ENCODE measurements around the gene APMAP. TPM values are rescaled to one million over a fixed set of nuclear protein-coding genes. Genes with fewer than 3 reads are reported as not detected.

The APMAP gene
- total and polyA plus RNA-seq, 2 of the 13 experiments (the other 11 are each of a cell fraction or from before 2014, with no cell fraction given), result 168 to 214 TPM

DNA sequence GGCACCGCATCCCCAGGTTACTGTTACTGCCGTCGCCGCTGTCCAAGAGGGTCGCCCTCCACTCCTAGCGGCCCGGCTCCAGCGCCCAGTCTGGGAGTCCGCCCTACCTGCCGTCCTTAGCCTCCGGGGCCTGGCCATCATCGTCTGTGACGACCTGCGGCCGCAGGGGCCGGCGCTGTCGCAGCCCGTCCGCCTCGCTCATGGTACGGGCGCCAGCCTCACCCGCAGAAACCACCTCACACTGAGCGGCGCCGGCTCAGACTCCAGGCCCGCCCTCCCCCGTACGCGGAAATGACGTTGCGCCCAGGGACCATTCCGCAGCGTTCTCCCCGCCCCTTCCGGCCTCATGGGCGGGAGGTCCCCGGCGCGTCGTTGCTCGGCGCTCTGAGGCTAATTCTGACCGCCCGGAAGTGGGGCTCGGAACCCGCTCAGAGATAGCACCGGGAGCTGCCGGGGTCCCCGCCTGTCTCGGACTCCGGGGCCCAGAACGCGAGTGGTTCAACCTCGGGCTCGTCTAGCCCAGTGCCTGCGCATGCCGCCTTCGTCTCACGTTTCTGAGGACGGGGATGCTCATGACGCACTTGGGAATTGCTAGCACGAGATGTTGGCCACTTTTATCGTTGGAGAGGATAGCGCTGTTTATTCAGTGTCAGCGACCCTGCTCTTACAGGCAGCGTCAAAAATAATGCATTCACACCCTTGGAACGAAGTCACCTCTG, at the start of gene APMAP (continued):
- TF ChIP-seq NFRKB (IDR thresholded peaks at IDR 0.05) (no peak), ZNF30 (CRISPR knock-in tag; IDR thresholded peaks at IDR 0.05) (peak; percentile 86; the same call in 1 of the 2 replicates), ZNF556 (CRISPR knock-in tag; IDR thresholded peaks at IDR 0.05; ENCODE audit: borderline replicate concordance) (peak; percentile 86), ZNF329 (CRISPR knock-in tag; IDR thresholded peaks at IDR 0.05; ENCODE audit: low read depth) (no peak; the same call in none of the 2 replicates), SAP130 (CRISPR knock-in tag; IDR thresholded peaks at IDR 0.05; ENCODE audit: low read depth) (peak; percentile 98), ZNF431 (CRISPR knock-in tag; IDR thresholded peaks at IDR 0.05; ENCODE audit: borderline replicate concordance, low read depth) (peak; percentile 94), ZFP37 (CRISPR knock-in tag; IDR thresholded peaks at IDR 0.05; ENCODE audit: borderline replicate concordance) (peak; percentile 93; the same call in 1 of the 2 replicates), ZNF235 (CRISPR knock-in tag; IDR thresholded peaks at IDR 0.05; ENCODE audit: borderline replicate concordance) (no peak; the same call in 1 of the 2 replicates), REL (CRISPR knock-in tag; conservative IDR thresholded peaks at IDR 0.05) (0 out of 2 replicates have a peak, but pooled peaks have one; percentile 82), ZNF20 (CRISPR knock-in tag; IDR thresholded peaks at IDR 0.05) (peak; percentile 89; the same call in 1 of the 2 replicates), XRCC5 (optimal IDR thresholded peaks at IDR 0.05; ENCODE audit: low read length) (peak; percentile 96), ZFP82 (CRISPR knock-in tag; IDR thresholded peaks at IDR 0.05; ENCODE audit: borderline replicate concordance) (no peak), ZNF260 (CRISPR knock-in tag; IDR thresholded peaks at IDR 0.05; ENCODE audit: borderline replicate concordance, low read depth) (no peak), KDM5A (IDR thresholded peaks at IDR 0.05; ENCODE audit: borderline replicate concordance, low read length) (no peak; the same call in 1 of the 2 replicates), BRCA1 (CRISPR knock-in tag; IDR thresholded peaks at IDR 0.05) (peak; percentile 98; the same call in 1 of the 2 replicates)
- TF ChIP-seq, protein P1, sequence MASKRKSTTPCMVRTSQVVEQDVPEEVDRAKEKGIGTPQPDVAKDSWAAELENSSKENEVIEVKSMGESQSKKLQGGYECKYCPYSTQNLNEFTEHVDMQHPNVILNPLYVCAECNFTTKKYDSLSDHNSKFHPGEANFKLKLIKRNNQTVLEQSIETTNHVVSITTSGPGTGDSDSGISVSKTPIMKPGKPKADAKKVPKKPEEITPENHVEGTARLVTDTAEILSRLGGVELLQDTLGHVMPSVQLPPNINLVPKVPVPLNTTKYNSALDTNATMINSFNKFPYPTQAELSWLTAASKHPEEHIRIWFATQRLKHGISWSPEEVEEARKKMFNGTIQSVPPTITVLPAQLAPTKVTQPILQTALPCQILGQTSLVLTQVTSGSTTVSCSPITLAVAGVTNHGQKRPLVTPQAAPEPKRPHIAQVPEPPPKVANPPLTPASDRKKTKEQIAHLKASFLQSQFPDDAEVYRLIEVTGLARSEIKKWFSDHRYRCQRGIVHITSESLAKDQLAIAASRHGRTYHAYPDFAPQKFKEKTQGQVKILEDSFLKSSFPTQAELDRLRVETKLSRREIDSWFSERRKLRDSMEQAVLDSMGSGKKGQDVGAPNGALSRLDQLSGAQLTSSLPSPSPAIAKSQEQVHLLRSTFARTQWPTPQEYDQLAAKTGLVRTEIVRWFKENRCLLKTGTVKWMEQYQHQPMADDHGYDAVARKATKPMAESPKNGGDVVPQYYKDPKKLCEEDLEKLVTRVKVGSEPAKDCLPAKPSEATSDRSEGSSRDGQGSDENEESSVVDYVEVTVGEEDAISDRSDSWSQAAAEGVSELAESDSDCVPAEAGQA (IDR thresholded peaks at IDR 0.05; ENCODE audit: low read depth), result peak; percentile 91
- TF ChIP-seq, protein P1 (CRISPR knock-in tag; IDR thresholded peaks at IDR 0.05; ENCODE audit: borderline replicate concordance), result peak; percentile 94; the same call in 1 of the 2 replicates
- TF ChIP-seq, protein P2, sequence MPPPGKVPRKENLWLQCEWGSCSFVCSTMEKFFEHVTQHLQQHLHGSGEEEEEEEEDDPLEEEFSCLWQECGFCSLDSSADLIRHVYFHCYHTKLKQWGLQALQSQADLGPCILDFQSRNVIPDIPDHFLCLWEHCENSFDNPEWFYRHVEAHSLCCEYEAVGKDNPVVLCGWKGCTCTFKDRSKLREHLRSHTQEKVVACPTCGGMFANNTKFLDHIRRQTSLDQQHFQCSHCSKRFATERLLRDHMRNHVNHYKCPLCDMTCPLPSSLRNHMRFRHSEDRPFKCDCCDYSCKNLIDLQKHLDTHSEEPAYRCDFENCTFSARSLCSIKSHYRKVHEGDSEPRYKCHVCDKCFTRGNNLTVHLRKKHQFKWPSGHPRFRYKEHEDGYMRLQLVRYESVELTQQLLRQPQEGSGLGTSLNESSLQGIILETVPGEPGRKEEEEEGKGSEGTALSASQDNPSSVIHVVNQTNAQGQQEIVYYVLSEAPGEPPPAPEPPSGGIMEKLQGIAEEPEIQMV (CRISPR knock-in tag; IDR thresholded peaks at IDR 0.05; ENCODE audit: low read depth), result peak; percentile 59; the same call in 1 of the 2 replicates
- TF ChIP-seq, protein P3, sequence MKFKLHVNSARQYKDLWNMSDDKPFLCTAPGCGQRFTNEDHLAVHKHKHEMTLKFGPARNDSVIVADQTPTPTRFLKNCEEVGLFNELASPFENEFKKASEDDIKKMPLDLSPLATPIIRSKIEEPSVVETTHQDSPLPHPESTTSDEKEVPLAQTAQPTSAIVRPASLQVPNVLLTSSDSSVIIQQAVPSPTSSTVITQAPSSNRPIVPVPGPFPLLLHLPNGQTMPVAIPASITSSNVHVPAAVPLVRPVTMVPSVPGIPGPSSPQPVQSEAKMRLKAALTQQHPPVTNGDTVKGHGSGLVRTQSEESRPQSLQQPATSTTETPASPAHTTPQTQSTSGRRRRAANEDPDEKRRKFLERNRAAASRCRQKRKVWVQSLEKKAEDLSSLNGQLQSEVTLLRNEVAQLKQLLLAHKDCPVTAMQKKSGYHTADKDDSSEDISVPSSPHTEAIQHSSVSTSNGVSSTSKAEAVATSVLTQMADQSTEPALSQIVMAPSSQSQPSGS (CRISPR knock-in tag; IDR thresholded peaks at IDR 0.05), result peak; percentile 89

All from HepG2 (cell line).